ENCODE data around the gene IKZF4. TPM values are rescaled to one million over a fixed set of nuclear protein-coding genes. Genes with fewer than 3 reads are reported as not detected.
"Not testable (repeated sequence)": the region's sequence is repeated elsewhere in the genome, so short reads cannot be mapped to it uniquely, and the experiment has no call there.

IKZF4 gene
- total and polyA plus RNA-seq, 10 of the 15 experiments (the other 5 are each of a cell fraction or from before 2014, with no cell fraction given), result 0.74 to 5.5 (median 1.1) TPM

DNA sequence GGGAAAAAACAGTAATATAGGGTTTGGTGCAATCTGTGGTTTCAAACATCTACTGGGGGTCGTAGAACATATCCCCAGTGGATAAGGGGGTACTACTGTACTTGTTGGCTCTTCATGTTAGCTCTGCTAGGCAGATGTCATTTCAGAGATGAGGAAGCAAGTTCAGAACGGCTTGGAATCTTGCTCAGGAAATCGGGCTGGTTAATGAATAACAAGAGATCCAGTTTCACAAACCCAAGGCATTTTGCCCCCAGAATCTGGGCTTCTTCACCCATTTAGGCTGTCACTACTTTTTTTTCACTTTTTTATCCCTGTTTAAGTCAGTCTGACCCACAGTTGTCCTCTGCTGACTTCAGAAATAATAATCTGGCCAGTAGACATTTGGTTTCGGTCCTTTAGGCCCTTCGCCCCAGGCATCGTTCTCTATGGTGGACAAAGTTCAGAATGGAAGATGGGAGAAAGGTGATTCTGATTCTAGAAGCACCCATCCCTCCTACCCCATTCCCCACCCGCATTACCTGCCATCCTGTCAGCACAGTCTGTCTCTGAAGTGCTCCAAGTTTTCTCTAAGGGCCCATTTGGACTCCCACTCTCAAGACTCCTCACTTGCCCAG lies 19.2 kb upstream of the IKZF4 start:
- TF ChIP-seq SP1 (IDR thresholded peaks at IDR 0.05; ENCODE audit: low read depth, low read length), result no peak
- no peak for TF ChIP-seq CBFB (IDR thresholded peaks at IDR 0.05; ENCODE audit: low read depth)
- TF ChIP-seq ZNF384 (IDR thresholded peaks at IDR 0.05; ENCODE audit: borderline replicate concordance, low read depth, low read length), result no peak
- TF ChIP-seq, protein P1, sequence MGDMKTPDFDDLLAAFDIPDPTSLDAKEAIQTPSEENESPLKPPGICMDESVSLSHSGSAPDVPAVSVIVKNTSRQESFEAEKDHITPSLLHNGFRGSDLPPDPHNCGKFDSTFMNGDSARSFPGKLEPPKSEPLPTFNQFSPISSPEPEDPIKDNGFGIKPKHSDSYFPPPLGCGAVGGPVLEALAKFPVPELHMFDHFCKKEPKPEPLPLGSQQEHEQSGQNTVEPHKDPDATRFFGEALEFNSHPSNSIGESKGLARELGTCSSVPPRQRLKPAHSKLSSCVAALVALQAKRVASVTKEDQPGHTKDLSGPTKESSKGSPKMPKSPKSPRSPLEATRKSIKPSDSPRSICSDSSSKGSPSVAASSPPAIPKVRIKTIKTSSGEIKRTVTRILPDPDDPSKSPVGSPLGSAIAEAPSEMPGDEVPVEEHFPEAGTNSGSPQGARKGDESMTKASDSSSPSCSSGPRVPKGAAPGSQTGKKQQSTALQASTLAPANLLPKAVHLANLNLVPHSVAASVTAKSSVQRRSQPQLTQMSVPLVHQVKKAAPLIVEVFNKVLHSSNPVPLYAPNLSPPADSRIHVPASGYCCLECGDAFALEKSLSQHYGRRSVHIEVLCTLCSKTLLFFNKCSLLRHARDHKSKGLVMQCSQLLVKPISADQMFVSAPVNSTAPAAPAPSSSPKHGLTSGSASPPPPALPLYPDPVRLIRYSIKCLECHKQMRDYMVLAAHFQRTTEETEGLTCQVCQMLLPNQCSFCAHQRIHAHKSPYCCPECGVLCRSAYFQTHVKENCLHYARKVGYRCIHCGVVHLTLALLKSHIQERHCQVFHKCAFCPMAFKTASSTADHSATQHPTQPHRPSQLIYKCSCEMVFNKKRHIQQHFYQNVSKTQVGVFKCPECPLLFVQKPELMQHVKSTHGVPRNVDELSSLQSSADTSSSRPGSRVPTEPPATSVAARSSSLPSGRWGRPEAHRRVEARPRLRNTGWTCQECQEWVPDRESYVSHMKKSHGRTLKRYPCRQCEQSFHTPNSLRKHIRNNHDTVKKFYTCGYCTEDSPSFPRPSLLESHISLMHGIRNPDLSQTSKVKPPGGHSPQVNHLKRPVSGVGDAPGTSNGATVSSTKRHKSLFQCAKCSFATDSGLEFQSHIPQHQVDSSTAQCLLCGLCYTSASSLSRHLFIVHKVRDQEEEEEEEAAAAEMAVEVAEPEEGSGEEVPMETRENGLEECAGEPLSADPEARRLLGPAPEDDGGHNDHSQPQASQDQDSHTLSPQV (IDR thresholded peaks at IDR 0.05), result no peak
- no peak for TF ChIP-seq CHD4 (IDR thresholded peaks at IDR 0.05)
- no TSS peak for BruUV-seq (replicated peaks)
- DNase-seq (ENCODE audit: low read depth, low spot score) (no peak), ATAC-seq (no peak), FAIRE-seq (no peak)
- POLR2A ChIA-PET, result interaction anchor here (0.6 kb wide), 1 partner anchor 56 kb away, joined by 5 read pairs; no protein-coding TSS in a partner anchor
- Histone ChIP-seq H3K27ac (ENCODE audit: control insufficient read depth, insufficient read depth) (no peak overlapping the region), H3K4me2 (ENCODE audit: control insufficient read depth, insufficient read depth) (no peak overlapping the region), H3K4me1 (ENCODE audit: control insufficient read depth, insufficient read depth, low read length) (no peaks in the 10 kb centered on the region; the same call in 1 of the 2 replicates), H3K9ac (ENCODE audit: control insufficient read depth, insufficient read depth, low read length) (no peak overlapping the region), H3K36me3 (ENCODE audit: control insufficient read depth in 2 of 2, insufficient read depth in 2 of 2, low read length in 1 of 2) (no peaks in the 10 kb centered on the region; a peak in 1 of 4 replicates), H3K4me3 (no peak overlapping the region), H3K9me3 (replicated peaks; ENCODE audit: control insufficient read depth, insufficient read depth, low read length) (no peaks in the 10 kb centered on the region), H3K27me3 (replicated peaks in 1 of 2; ENCODE audit: control insufficient read depth in 2 of 2, insufficient read depth in 2 of 2, low read length in 1 of 2) (no peaks in the 10 kb centered on the region), H4K20me1 (ENCODE audit: control insufficient read depth, insufficient read depth) (no peaks in the 10 kb centered on the region), H3K79me2 (ENCODE audit: control insufficient read depth, insufficient read depth, low read length) (no peaks in the 10 kb centered on the region), H2AFZ (ENCODE audit: control insufficient read depth, low read depth, low read length) (no peak overlapping the region)
- RAD21 ChIA-PET (ENCODE audit: unreplicated experiment), result no interaction called here
- intact Hi-C loops (cut with micrococcal nuclease; ENCODE audit: unreplicated experiment) (no loop called here), in situ Hi-C loops (cut with MboI) (no loop called here)
- CTCF ChIA-PET, result no interaction called here
- 56% methylated on average over 7 of the region's 7 CpGs for WGBS (ENCODE audit: insufficient coverage, insufficient replicate concordance, low lambda C conversion rate, missing lambda C conversion rate)
- SMC1A ChIA-PET (ENCODE audit: uncharacterized antibody, unreplicated experiment), result no interaction called here

DNA sequence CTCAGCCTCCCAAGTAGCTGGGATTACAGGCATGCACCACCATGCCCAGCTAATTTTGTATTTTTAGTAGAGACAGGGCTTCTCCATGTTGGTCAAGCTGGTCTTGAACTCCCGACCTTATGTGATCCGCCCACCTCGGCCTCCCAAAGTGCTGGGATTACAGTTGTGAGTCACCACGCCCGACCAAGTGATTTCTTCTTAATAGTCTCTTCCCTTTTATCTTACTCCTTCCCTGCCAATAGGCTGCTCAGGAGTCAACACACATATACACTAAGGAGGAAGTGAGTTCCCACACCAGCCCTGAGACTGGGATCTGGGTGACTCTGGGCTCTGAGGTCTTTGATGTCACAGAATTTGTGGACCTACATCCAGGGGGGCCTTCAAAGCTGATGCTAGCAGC lies 17.5 kb upstream of the IKZF4 start:
- FAIRE-seq; H3K27me3 ChIP-seq (replicated peaks in 1 of 2; ENCODE audit: control insufficient read depth in 2 of 2, insufficient read depth in 2 of 2, low read length in 1 of 2); ATAC-seq; H4K20me1 ChIP-seq (ENCODE audit: control insufficient read depth, insufficient read depth); DNase-seq (ENCODE audit: low read depth, low spot score); H3K79me2 ChIP-seq (ENCODE audit: control insufficient read depth, insufficient read depth, low read length); H3K9ac ChIP-seq (ENCODE audit: control insufficient read depth, insufficient read depth, low read length); H3K27ac ChIP-seq (ENCODE audit: control insufficient read depth, insufficient read depth); intact Hi-C loops (cut with micrococcal nuclease; ENCODE audit: unreplicated experiment); BruUV-seq (replicated peaks); H3K36me3 ChIP-seq (ENCODE audit: control insufficient read depth in 2 of 2, insufficient read depth in 2 of 2, low read length in 1 of 2); in situ Hi-C loops (cut with MboI); H3K9me3 ChIP-seq (replicated peaks; ENCODE audit: control insufficient read depth, insufficient read depth, low read length); H3K4me3 ChIP-seq; RAD21 ChIA-PET (ENCODE audit: unreplicated experiment); H3K4me2 ChIP-seq (ENCODE audit: control insufficient read depth, insufficient read depth); H2AFZ ChIP-seq (ENCODE audit: control insufficient read depth, low read depth, low read length); H3K4me1 ChIP-seq (ENCODE audit: control insufficient read depth, insufficient read depth, low read length); SMC1A ChIA-PET (ENCODE audit: uncharacterized antibody, unreplicated experiment): not testable (repeated sequence)
- ChIA-PET CTCF (interaction anchor here (0.6 to 1.0 kb wide), 2 partner anchors 64 to 269 kb away, joined by 3 to 4 read pairs; no protein-coding TSS in a partner anchor), POLR2A (interaction anchor here (0.6 to 0.8 kb wide), 3 partner anchors 18 to 1543 kb away, joined by 3 to 6 read pairs (median 3); no protein-coding TSS in a partner anchor)
- WGBS (ENCODE audit: insufficient coverage, insufficient replicate concordance, low lambda C conversion rate, missing lambda C conversion rate), result 70% methylated on average over 5 of the region's 5 CpGs

Data from GM12878 (cell line).